Measurements from ENCODE around the gene HAUS7. TPM values are rescaled to one million over a fixed set of nuclear protein-coding genes. Genes with fewer than 3 reads are reported as not detected.

Gene HAUS7
- total RNA-seq, 1 donor from 2014 or later: 32.5 TPM

GRCh38 chrX:153448556-153449367, 21.6 kb downstream of the HAUS7 start:
- no peaks in the 10 kb centered on the region for H3K9me3 Mint-ChIP-seq
- H3K27me3 Mint-ChIP-seq: no peaks in the 10 kb centered on the region
- H3K4me3 Mint-ChIP-seq: no peak overlapping the region
- DNase-seq (ENCODE audit: extremely low spot score, unreplicated experiment): no peak
- TF ChIP-seq, protein P1, sequence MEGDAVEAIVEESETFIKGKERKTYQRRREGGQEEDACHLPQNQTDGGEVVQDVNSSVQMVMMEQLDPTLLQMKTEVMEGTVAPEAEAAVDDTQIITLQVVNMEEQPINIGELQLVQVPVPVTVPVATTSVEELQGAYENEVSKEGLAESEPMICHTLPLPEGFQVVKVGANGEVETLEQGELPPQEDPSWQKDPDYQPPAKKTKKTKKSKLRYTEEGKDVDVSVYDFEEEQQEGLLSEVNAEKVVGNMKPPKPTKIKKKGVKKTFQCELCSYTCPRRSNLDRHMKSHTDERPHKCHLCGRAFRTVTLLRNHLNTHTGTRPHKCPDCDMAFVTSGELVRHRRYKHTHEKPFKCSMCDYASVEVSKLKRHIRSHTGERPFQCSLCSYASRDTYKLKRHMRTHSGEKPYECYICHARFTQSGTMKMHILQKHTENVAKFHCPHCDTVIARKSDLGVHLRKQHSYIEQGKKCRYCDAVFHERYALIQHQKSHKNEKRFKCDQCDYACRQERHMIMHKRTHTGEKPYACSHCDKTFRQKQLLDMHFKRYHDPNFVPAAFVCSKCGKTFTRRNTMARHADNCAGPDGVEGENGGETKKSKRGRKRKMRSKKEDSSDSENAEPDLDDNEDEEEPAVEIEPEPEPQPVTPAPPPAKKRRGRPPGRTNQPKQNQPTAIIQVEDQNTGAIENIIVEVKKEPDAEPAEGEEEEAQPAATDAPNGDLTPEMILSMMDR (conservative IDR thresholded peaks at IDR 0.05): no peak
- H3K27ac Mint-ChIP-seq: no peak overlapping the region
- no peaks in the 10 kb centered on the region for H3K4me1 Mint-ChIP-seq (ENCODE audit: unreplicated experiment)
- H3K36me3 Mint-ChIP-seq: peaks cover 4% of the 10 kb centered on the region

GRCh38 chrX:153447581-153447960, 22.8 kb downstream of the HAUS7 start:
- peaks cover 4% of the 10 kb centered on the region for H3K36me3 Mint-ChIP-seq
- H3K4me1 Mint-ChIP-seq (ENCODE audit: unreplicated experiment): no peaks in the 10 kb centered on the region
- H3K9me3 Mint-ChIP-seq: no peaks in the 10 kb centered on the region
- no peaks in the 10 kb centered on the region for H3K27me3 Mint-ChIP-seq
- TF ChIP-seq, protein P1 (conservative IDR thresholded peaks at IDR 0.05): no peak
- H3K4me3 Mint-ChIP-seq: no peak overlapping the region
- DNase-seq (ENCODE audit: extremely low spot score, unreplicated experiment): no peak
- no peak overlapping the region for H3K27ac Mint-ChIP-seq

GRCh38 chrX:153446950-153447580, 23.3 kb downstream of the HAUS7 start:
- no peak overlapping the region for H3K4me3 Mint-ChIP-seq
- H3K9me3 Mint-ChIP-seq: no peaks in the 10 kb centered on the region
- no peak overlapping the region for H3K27ac Mint-ChIP-seq
- no peak for DNase-seq (ENCODE audit: extremely low spot score, unreplicated experiment)
- H3K36me3 Mint-ChIP-seq: peaks cover 4% of the 10 kb centered on the region
- H3K4me1 Mint-ChIP-seq (ENCODE audit: unreplicated experiment): no peaks in the 10 kb centered on the region
- TF ChIP-seq, protein P1 (conservative IDR thresholded peaks at IDR 0.05): no peak
- no peaks in the 10 kb centered on the region for H3K27me3 Mint-ChIP-seq

DNA sequence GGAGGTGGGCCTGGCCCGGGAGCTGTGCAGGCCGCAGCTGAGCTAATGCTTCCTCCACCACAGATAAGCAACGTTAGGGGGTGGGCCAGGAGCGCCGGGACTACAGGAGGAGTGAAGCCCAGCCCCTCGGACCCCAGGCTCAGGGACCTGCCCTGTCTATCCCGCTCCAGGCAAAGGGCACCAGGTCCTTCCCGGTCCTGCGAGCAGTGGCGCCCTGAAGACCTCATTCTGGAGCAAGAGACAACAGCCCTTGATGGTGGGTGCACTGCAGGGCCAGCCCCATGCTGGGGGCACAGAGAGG, 23.8 kb downstream of the HAUS7 start:
- Mint-ChIP-seq H3K27me3 (no peaks in the 10 kb centered on the region), H3K4me1 (ENCODE audit: unreplicated experiment) (no peaks in the 10 kb centered on the region), H3K27ac (no peak overlapping the region), H3K4me3 (no peak overlapping the region), H3K9me3 (no peaks in the 10 kb centered on the region), H3K36me3 (peaks cover 4% of the 10 kb centered on the region)
- TF ChIP-seq, protein P1 (conservative IDR thresholded peaks at IDR 0.05): no peak
- DNase-seq (ENCODE audit: extremely low spot score, unreplicated experiment): no peak

- H3K27me3 Mint-ChIP-seq: no peaks in the 10 kb centered on the region
- TF ChIP-seq, protein P1 (conservative IDR thresholded peaks at IDR 0.05): no peak
- H3K27ac Mint-ChIP-seq: no peak within 1 kb of the TSS
- no peak for DNase-seq (ENCODE audit: extremely low spot score, unreplicated experiment)
- H3K4me3 Mint-ChIP-seq: no peak within 1 kb of the TSS
- H3K36me3 Mint-ChIP-seq: peaks cover 2% of the 10 kb centered on the region
- H3K4me1 Mint-ChIP-seq (ENCODE audit: unreplicated experiment): no peaks in the 10 kb centered on the region
- no peaks in the 10 kb centered on the region for H3K9me3 Mint-ChIP-seq
Measured at GRCh38 chrX:153445856-153446635, 24.3 kb downstream of the HAUS7 start, which contains the start of gene TREX2. TREX2 (minus strand) TSS chrX:153446056; CDS start chrX:153445430, 626 bp downstream.

Data from type B pancreatic cell (in vitro differentiated cells).